Activated T-helper 1 cell treated with anti-CD3 and anti-CD28 coated beads, Interleukin-2, amount 50 U/mL, for 16 hours (primary cell): ENCODE data around the gene DNAJB14.

Experiments used
- DNase-seq, 2 donors: peaks; one replicate each; pipeline ENCODE4 v3.0.0-alpha.2; 2020; ENCODE audit warnings: low read depth in 1 of 2, low spot score in 1 of 2

The DNAJB14 gene

DNA sequence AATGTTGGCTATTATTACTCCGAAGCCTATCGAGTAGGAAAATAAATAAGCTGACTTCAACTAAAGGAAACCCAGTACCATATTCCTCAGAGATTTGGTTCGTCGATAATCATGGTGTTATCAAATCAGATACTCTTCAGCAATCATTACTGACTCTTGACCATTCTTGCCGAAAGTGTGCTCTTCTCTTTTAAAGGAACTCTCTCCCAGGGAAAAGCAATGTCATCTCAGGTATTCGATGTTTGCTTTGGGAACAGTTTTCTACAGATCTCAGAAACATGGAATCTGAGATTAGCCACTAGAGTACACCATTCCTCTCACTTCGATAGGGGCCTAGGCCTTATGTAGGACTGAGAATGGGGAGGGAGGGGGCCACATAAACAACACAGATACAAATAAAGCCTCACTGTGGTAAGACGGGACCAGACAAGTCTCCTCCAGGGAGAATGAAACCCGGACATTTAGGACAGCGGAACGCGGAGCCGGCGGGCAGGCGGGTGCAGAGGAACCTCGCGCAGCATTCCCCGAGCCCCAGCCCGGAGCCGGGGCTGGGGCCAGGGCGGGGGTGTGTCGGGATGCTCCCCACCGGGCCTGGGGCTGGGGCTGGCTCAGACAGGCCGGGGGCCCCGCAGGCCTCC, 581 bp downstream of the DNAJB14 start:
- peak in 1 of 2 donors; percentile 10 for DNase-seq

- DNase-seq = no peak
Observed at GRCh38 chr4:99943904-99944437, 2.4 kb downstream of the DNAJB14 start.

DNA sequence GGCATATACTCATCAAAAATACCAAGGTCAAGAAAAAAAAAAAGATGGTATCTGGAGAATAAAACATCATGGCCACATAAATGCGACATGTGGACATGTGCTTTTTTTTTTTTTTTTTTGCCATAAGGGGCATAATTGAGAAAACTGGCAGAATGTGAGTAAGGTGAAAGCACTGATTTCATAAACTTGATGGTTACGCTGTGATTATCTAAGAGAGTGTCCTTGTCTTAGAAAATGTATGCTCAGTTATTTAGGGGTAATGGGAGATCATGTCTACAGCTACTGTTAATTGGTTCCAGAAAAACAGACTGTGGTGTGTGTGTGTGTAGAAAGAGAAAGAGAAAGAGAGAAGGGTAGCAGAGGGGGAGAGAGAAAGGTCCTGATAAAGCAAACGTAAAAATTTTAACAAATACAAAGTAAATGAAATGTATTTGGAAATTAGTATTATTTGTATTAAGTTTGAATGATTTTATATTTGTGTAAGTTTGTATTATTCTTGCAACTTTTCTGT, 8.1 kb downstream of the DNAJB14 start:
- no peak for DNase-seq

DNA sequence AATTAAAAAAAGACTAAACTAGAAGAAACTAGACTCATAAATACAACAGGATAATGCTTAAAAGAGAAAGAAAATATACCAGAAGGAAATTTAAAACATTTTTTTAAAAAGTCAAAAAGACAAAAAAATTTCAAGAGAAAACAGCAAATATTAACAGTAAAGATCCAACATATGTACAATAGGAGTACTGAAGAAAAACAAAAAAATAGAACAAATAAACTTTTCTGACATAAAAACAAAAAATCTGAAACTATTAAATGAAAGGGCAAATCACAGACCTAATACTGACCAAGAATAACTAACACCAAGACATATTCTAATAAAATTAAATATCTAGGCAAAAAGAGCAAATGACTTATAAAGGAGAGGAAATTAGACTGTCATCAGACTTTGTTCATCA, 11.5 kb downstream of the DNAJB14 start:
- DNase-seq = no peak

GRCh38 chr4:99927566-99927965, 18.9 kb downstream of the DNAJB14 start:
- no peak for DNase-seq

GRCh38 chr4:99921174-99921573, 25.2 kb downstream of the DNAJB14 start:
- DNase-seq = no peak

DNA sequence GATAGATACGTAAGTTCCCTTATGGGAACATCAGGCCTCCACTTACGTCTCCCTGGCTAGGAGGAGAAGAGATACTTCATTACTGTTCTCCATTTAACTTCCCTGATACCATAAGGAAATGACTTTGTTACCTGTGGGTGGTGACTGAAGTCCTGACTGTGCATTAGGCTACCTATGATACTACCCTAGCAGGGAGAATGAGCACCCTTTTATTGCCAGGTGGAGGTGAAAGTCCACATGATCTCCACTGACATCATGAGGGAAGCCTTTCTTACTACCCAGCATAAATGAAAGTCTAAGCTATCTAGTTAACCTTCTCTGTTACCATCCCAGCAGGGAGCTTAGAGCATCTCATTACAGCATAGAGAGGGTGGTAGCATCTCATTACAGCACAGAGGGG, 27.8 kb downstream of the DNAJB14 start:
- no peak for DNase-seq

GRCh38 chr4:99917575-99917974, 28.8 kb downstream of the DNAJB14 start:
- DNase-seq = no peak

- DNase-seq = no peak
Observed at GRCh38 chr4:99915449-99915848, 31.0 kb downstream of the DNAJB14 start.

GRCh38 chr4:99894998-99895397, 51.4 kb downstream of the DNAJB14 start:
- no peak for DNase-seq

DNA sequence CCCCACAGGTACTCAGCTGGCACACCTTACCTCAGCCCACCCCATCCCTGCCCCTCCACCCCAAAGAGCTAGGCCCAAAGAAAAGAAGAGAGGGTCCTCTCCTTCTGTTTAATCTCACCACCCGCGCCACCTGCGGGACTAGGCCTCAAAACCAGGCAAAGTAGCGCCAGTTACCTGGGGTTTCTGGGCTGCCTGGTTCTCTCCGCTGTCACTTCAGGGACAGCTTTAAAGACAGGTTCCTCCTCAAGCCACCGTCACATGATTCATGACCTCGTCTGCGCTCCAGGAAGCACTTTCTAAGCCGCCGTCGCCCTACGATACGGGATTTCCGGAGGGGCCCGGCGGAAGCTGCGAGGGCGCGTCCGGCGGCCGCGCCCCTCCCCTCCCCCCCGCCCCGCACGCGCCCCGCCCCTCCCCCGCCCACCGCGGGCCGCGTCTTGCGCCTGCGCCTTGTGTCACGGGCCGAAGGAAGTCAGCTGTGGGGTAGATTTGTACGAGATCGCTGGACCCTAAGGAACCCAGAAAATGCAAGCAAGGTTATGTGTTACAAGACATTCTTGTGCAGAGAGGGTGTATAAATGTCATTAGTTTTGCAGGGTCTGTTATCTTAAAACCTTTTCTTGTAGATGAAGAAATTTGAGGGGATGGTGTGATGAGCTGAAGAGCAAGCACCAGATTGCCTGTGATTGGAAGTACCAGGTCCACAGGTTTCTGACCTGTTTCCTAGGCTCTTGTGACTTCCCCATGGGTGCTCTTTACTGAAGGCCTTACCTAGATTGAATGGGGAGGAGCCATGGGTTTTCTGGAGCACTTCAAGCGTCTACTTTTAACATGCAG, 52.0 kb downstream of the DNAJB14 start, which contains the start of gene LAMTOR3:
Gene LAMTOR3, minus strand, starts transcription at position 267 of the 837 bp plus-strand sequence. CDS start 464 bp downstream, outside the sequence.
- peak; percentile 79 to 82 for DNase-seq

DNA sequence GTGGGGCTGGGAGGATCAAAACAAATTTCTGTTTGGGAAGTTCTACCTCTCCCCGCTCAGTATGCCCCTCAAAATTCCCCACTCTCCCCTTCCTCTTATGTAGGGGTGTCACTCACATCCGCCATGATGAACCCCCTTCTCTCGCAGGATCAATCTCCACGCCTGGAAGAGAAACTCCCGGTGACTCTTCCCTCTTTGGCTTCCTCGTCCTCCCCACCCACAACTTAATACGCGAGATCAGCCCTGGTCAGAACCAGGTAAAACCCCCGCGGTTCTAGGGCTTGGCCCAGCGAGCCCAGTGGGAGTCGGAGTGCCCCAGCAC, 52.6 kb downstream of the DNAJB14 start:
- DNase-seq = no peak

GRCh38 chr4:99893029-99893428, 53.4 kb downstream of the DNAJB14 start:
- DNase-seq = no peak

GRCh38 chr4:99891351-99891750, 55.1 kb downstream of the DNAJB14 start:
- no peak for DNase-seq

DNA sequence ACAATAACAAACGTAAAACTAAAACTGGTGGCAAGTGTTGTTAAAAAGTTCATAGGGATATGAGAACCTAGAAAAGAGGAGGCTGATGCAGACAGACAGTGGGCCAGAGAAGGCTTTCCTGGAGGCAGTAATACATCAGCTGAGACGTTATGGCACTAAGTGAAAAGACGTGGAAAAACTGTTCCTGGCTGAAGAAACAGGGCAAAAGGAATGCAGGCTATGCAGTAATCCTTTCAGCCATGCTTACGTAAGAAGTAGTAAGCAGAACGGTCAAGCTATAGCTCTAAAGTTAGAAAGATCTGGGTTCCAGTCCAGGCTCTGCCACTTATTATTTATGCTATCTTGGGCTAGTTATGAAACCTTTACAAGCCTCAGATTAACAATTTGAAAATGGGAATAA, 58.6 kb downstream of the DNAJB14 start:
- DNase-seq = no peak

DNA sequence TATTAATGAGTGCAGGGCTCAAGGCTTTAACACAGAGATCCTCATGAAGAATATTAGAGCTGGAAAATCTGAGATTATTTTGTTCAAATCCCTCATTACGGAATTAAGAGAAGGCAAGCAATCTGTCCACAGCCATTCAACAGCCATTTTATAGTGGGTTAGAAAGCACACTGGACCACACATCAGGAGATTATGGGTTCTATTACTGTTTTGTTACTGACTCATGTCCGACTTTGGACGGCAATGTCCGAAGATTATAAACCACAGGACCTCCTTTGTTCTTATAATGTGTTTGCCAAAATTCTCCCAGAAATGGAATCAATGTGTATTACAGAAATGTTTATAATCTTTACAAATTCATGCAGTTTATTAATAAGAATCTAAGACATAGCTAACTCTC, 60.3 kb downstream of the DNAJB14 start:
- DNase-seq = no peak

- no peak for DNase-seq
Observed at GRCh38 chr4:99885687-99886086, 60.7 kb downstream of the DNAJB14 start.

DNA sequence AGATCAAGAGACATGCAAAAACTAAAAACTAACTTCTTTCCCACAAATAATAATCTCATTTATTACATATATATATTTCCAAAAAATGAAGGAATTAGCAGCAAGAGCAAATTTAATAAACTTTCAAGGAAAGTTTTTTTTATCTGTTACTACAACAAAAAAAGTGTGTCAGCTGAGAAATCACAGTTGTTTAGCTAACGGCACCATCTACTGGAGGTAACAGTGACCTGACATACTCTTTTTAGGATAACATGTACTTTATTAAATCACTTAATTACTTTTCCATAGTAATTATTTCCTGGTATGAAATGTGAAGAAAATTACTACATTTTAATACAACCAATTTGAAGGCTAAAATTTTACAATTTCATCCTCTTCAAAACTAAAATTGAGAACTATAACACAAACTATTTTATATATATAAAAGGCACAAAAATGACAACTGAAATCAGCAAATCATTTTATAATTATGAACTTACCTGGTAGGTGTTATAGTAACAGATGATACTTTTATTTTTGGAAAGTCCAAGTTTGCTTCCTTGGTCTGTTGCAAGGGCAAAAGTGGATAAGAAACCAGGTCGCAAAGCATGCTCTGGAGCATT, 61.3 kb downstream of the DNAJB14 start:
- DNase-seq = no peak

DNA sequence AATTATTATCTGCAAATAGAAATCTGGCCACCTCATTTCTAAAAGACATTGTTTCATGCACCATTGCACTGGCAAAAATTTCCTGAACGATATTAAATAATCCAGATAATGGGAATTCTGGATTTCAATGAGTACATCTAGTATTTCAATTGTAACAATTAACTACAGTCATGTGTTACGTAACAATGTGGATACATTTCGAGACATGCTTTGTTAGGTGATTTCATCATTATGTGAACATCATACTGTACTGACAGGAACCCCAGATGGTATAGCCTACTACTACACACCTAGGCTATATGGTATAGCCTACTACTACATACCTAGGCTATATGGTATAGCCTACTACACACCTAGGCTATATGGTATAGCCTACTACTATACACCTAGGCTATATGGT, 67.0 kb downstream of the DNAJB14 start:
- DNase-seq = no peak

DNA sequence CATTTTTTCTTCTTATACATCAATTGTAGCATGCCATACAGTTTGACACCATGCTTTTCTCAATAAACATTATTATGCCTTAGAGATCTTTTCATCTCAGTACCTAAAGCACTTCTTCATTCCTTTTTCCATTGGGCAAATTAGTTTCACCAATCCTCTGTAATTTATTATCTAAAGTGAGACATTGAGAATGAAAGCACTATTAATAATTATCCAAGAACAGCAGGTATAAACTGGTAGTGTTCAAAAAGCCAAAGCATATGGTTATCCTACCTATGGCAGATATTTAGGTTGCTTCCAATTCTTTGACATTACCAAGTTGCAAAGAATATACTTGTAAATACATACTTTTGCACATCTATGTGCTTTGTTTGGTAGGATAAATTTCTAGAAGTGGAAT, 67.8 kb downstream of the DNAJB14 start:
- no peak for DNase-seq

DNA sequence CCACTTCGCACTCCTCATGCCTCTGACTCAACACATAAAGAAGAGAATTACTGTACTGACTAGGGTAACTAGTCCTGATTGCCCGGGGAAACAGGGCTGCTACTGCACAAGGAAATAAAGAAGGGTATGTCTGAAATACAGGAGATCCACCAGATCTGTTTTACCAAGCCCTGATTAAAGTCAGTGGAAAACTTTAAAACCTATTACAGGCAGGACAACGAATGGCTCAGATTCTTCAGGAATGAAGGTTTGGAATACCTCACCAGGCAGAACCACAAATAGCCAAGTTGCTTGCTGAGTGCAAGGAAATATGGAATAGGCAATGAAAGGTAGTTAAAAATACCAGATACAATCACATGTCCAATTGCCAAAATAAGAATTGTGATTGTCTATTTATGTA, 69.5 kb downstream of the DNAJB14 start:
- no peak for DNase-seq

- no peak for DNase-seq
Observed at GRCh38 chr4:99875071-99875470, 71.3 kb downstream of the DNAJB14 start.
